Ureter (tissue), 1 donor: ENCODE data around the gene XRN2. TPM values are rescaled to one million over a fixed set of nuclear protein-coding genes. Genes with fewer than 3 reads are reported as not detected.
"Not testable (repeated sequence)": the region's sequence is repeated elsewhere in the genome, so short reads cannot be mapped to it uniquely, and the experiment has no call there.

Experiments
- DNase-seq: peaks from one replicate; pipeline ENCODE4 v3.0.0-alpha.2; 2020; ENCODE audit warnings: low spot score
- total RNA-seq: library from RNA; stranded (reverse); gene quantifications from one replicate; pipeline ENCODE4 v1.2.4, GENCODE V29; 2023
- donor health status: DM: yes; HTN: yes; CAD: no.

Gene XRN2
- total RNA-seq, 1 donor from 2014 or later: 59.0 TPM

DNA sequence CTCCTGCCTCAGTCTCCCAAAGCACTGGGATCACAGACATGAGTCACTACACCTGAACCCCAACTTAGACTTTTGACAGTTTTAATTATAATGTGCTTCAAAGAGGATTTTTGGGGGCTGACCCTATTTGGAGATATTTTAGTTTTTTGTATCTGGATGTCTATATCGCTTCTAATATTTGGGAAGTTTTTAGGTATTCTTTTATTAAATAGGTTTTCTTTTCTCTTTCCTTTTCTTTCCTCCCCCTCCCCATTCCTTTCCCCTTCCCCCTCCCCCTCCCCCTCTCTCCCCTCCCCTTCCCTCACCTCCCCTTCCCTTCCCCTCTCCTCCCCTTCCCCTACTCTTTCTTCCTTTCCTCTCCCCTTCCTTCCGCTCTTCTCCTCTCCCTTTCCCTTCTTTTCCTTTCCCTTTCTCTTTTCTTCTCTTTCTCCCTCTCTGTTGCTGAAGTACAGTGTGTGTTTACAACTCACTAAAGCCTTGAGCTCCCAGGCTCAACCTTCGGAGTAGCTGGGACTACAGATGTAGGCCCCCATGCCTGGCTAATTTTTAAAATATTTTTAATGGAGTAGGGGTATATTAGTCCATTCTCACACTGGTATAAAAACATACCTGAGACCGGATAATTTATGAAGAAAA is 118.6 kb downstream of the XRN2 start:
- no peak for DNase-seq

DNA sequence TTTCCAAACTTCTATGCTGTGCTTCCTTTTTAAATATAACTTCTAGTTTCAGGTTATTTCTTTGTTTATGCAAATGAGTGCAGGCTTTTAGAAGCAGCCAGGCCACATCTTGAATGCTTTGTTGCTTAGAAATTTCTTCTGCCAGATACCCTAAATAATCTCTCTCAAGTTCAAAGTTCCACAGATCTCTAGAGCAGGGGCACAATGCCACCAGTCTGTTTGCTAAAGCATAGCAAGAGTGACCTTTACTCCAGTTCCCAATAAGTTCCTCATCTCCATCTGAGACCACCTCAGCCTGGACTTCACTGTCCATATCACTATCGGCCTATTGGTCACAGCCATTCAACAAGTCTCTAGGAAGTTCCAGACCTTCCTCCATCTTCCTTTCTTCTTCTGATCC is 120.6 kb downstream of the XRN2 start:
- DNase-seq: not testable (repeated sequence)

DNA sequence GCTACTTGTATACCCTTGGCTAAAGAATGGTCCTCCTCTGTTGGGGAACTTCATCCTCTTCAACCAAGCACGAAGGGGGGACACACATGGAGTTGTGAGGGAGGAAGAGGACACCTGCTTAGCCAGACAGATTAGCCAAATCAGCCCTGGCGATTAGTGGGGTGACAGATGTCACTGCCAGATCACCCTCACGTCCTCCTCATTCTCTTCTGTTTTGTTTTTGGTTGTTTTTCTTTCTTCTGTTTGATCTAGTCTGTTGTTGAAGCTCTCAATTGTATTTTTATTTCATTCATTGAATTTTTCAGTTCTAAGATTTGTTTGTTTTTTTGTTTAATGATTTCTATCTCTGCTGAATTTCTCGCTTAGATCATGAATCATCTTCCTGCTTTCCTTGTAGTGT is 121.7 kb downstream of the XRN2 start:
- no peak for DNase-seq

DNA sequence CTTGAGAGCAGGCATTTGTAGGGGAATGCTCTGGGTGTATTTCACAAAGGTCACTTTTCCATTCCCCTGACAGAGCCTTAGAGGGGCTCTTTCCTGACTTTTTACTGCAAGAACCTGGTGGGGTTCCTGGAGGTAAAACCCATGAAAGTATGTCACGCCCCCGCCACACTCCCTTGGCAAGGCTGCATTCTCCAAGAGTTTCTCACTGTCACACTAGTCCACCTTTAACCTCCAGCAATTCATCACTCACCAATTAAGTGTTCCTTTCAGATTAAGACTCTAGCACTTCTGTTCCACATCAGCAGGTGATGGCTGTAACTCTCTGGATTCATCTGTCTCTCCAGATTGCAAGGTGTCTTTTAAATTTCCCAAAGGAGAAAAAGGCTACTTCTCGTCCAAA is 126.9 kb downstream of the XRN2 start:
- no peak for DNase-seq

DNA sequence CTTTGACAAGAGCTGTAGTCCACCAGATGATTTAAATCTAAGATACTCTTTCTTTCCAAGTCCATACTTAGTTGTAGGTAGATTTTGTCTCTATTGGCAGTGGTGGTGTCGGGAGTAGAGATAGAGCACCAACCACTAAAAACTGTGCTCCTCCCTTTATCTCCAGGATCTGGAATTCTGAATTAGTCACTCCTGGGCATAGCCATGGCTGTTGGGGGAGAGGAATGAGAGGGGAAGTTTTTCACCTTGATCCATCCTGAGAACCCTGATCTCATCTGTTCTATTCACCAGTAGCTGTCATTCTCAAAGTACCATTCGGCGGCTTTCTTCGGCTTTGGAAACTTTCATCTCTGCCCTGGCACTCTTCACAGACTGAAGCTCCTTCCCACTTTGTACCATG is 129.8 kb downstream of the XRN2 start:
- DNase-seq: no peak

DNA sequence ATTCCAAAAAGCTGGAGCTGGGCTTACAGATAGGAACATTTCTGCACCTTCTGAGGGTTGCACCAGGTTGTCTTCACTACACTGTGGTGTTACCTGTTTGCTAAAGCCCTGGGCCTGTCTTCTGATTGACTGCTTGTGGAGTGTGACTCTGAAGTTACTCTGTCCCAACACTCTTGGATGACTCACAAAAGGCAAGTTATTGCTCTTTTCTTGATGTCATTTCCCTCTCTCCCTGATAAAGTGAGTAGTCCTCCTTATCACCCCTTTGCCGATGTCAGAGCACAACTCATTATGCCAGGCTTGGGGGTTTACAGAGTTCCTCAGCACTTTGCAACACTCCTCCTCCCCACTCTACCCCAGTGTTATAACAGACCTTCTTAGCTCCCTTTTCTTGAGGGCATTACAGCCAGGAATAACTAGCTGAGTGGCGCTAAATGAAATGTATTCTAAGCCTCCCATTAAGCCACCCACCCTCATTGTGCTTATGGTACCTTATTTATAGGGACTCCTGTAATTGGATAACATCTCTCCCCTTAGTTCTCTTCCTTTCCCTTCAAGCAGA is 130.3 kb downstream of the XRN2 start:
- no peak for DNase-seq

DNA sequence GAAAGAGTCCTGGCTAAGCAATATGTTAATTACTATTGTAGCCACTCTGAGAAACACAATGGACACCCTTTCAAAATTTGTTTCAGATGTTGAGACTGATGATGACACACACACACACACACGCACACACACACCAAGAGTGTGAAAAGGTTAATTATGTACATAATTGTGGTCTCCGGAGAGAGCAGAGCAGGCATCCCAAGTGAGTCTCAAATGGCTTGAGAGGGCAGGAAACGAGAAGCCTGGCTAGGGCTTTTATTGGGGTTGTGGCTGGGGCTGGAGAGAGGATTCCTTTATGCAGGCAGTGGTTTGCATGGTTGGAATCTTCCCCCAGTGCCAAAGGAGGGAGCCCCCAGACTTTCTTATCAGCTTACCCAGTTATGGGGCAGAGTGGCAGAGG is 132.4 kb downstream of the XRN2 start:
- DNase-seq: no peak

DNA sequence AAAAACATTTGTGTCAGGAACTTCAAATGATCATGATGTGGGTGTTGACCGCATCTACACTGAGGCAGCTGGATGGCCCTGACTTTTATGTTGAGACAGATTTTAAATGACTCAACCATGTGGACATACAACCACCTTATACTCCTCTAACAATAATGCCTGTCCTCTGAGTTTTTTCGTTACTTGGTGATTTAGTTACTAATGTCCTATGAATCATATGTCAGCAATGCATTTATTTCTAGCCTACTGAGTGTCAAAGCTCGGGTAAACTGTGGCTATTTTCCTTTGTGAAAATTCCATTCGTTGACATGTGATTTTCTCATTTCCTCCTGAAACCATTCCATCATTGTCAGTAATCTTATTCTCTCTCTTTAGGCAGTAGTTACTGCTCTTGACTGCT is 133.1 kb downstream of the XRN2 start:
- DNase-seq: no peak

DNA sequence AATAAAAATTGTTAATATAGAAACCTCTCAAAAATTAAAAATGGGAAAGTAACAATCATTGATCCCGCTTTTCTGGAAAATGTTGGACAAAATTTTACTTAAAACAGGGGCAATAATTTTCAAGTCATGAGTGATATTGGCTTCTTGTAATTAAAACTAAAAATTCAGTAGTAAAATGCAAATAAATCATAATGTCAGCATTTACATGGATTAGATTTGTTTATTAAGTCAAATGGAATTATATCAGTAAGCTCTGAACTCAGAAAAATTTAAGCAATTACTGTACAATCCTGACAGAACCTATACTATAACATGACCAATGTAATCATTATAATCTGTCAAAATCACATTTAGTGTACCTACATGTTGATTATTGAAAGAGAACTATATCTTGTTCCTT is 134.1 kb downstream of the XRN2 start:
- DNase-seq: no peak

DNA sequence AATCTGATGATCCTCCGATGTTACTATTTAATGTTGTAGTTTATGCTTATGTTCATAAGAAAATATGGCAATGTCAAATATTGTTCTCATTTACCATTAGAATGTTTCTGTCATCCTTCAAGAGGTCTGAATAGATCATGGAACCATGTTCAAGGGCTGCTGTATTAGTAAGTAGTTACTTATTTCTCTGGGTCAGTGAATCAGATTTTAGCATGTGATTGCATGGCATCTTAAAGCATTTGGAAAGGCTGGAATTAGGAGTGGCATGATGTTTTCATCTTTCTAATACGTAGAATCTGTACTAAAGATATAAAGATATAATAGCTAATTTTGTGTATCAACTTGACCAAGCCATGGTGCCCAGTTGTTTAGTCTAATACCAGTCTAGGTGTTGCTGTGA is 134.7 kb downstream of the XRN2 start:
- DNase-seq: no peak

Other genes with a start within 250 kb of the XRN2 start
- not detected for gene LINC00237, start 197.0 kb upstream of the XRN2 start, total RNA-seq
- 22.4 TPM for gene KIZ, start 177.2 kb upstream of the XRN2 start, total RNA-seq
- gene NKX2-4, start 94.2 kb downstream of the XRN2 start, total RNA-seq: not detected
- not detected for gene NKX2-2, start 210.7 kb downstream of the XRN2 start, total RNA-seq